HepG2 (cell line): ENCODE results near the gene ANTKMT. TPM values are rescaled to one million over a fixed set of nuclear protein-coding genes. Genes with fewer than 3 reads are reported as not detected.

ENCODE experiments used
- CAMTA2 ChIP-seq: sonication (generic); formaldehyde crosslinking; IDR thresholded peaks from 2 replicates; pipeline ENCODE4 v1.4.0; 2020; ENCODE audit warnings: mild to moderate bottlenecking, missing genetic modification reagents, borderline replicate concordance
- FLYWCH1 ChIP-seq: sonication (generic); formaldehyde crosslinking; IDR thresholded peaks from 2 replicates; pipeline ENCODE4 v1.8.1; 2023; ENCODE audit warnings: mild to moderate bottlenecking, missing genetic modification reagents
- GFI1 ChIP-seq: sonication (generic); formaldehyde crosslinking; IDR thresholded peaks from 2 replicates; pipeline ENCODE4 v1.5.0; 2020; ENCODE audit warnings: missing genetic modification reagents, mild to moderate bottlenecking, borderline replicate concordance
- HMG20A ChIP-seq: IDR thresholded peaks from 2 replicates; pipeline ENCODE4 v1.6.1; 2016; ENCODE audit warnings: borderline replicate concordance
- HMG20B ChIP-seq: conservative IDR thresholded peaks from 2 replicates; pipeline ENCODE4 v1.6.1; 2016; ENCODE audit warnings: missing genetic modification reagents, missing compliant biosample characterization
- ISX ChIP-seq: sonication (generic); formaldehyde crosslinking; conservative IDR thresholded peaks from 2 replicates; pipeline ENCODE4 v1.5.0; 2020; ENCODE audit warnings: missing genetic modification reagents
- KAT7 ChIP-seq: IDR thresholded peaks from 2 replicates; pipeline ENCODE4 v1.6.1; 2018; ENCODE audit warnings: borderline replicate concordance, missing compliant biosample characterization
- NFKBIZ ChIP-seq: IDR thresholded peaks from 2 replicates; pipeline ENCODE4 v1.6.1; 2018; ENCODE audit warnings: missing genetic modification reagents, missing compliant biosample characterization
- RAD21 ChIP-seq: fragments of 450-650 bp; formaldehyde crosslinking; IDR thresholded peaks from 2 replicates; pipeline ENCODE4 v1.5.0; 2020; ENCODE audit warnings: mild to moderate bottlenecking
- TBX2 ChIP-seq: sonication (generic); formaldehyde crosslinking; IDR thresholded peaks from 2 replicates; pipeline ENCODE4 v1.5.0; 2020; ENCODE audit warnings: missing genetic modification reagents, mild to moderate bottlenecking, borderline replicate concordance
- ZC3H4 ChIP-seq: sonication (generic); formaldehyde crosslinking; IDR thresholded peaks from 2 replicates; pipeline ENCODE4 v1.4.0; 2020; ENCODE audit warnings: missing genetic modification reagents, borderline replicate concordance
- ZNF136 ChIP-seq: sonication (generic); formaldehyde crosslinking; IDR thresholded peaks from 2 replicates; pipeline ENCODE4 v1.8.1; 2022; ENCODE audit warnings: low read depth, mild to moderate bottlenecking, moderate library complexity, missing genetic modification reagents
- ZNF18 ChIP-seq: sonication (generic); formaldehyde crosslinking; IDR thresholded peaks from 2 replicates; pipeline ENCODE4 v1.8.0; 2022; ENCODE audit warnings: mild to moderate bottlenecking, missing genetic modification reagents; ENCODE audit not compliant: insufficient replicate concordance
- ZNF234 ChIP-seq: sonication (generic); formaldehyde crosslinking; conservative IDR thresholded peaks from 2 replicates; pipeline ENCODE4 v1.5.1; 2020; ENCODE audit warnings: mild to moderate bottlenecking, missing genetic modification reagents
- ZNF747 ChIP-seq: sonication (generic); formaldehyde crosslinking; IDR thresholded peaks from 2 replicates; pipeline ENCODE4 v1.8.1; 2023; ENCODE audit warnings: missing genetic modification reagents, mild to moderate bottlenecking, borderline replicate concordance
- ZSCAN21 ChIP-seq: sonication (generic); formaldehyde crosslinking; IDR thresholded peaks from 2 replicates; pipeline ENCODE4 v1.8.0; 2022; ENCODE audit warnings: mild to moderate bottlenecking, missing genetic modification reagents, moderate library complexity, borderline replicate concordance
- polyA plus RNA-seq, 8 experiments: library from polyadenylated mRNA; depleted of rRNA in 3 of 8; stranded (reverse) in 7 of 8; unstranded in 1 of 8; fragments of >200 nt; fragmentation: Illumina TruSeq in 4 of 8; extraction: Trizol in 4 of 8; gene quantifications; 2 replicates each; pipeline versions ENCODE4 v1.2.1 to v1.2.3, GENCODE V29; 2011 to 2016; ENCODE audit warnings: low read depth in 4 of 8, missing spikeins in 1 of 8, mixed read lengths in 1 of 8; ENCODE audit not compliant: insufficient read depth in 1 of 8
- total RNA-seq, 5 experiments: library from RNA; depleted of rRNA; stranded (reverse); fragments of >200 nt; fragmentation: Illumina TruSeq; extraction: Trizol; gene quantifications; 2 replicates each; pipeline ENCODE4 v1.2.3, GENCODE V29; 2016; ENCODE audit warnings: low read depth in 1 of 5
- TF ChIP-seq, protein P1 (sequence below): sonication (generic); formaldehyde crosslinking; IDR thresholded peaks from 2 replicates; pipeline ENCODE4 v1.5.0; 2020; ENCODE audit warnings: missing genetic modification reagents, mild to moderate bottlenecking, borderline replicate concordance
- TF ChIP-seq, protein P2 (sequence below): sonication (generic); formaldehyde crosslinking; IDR thresholded peaks from 2 replicates; pipeline ENCODE4 v1.5.0; 2020; ENCODE audit warnings: mild to moderate bottlenecking, missing genetic modification reagents
- TF ChIP-seq, protein P3 (sequence below): sonication (generic); formaldehyde crosslinking; IDR thresholded peaks from 2 replicates; pipeline ENCODE4 v1.4.0; 2020; ENCODE audit warnings: missing genetic modification reagents
- TF ChIP-seq, protein P4 (sequence below): sonication (generic); formaldehyde crosslinking; IDR thresholded peaks from 2 replicates; pipeline ENCODE4 v1.5.0; 2020; ENCODE audit warnings: mild to moderate bottlenecking, missing genetic modification reagents

Gene ANTKMT
- total and polyA plus RNA-seq, 2 of the 13 experiments (the other 11 are each of a cell fraction or from before 2014, with no cell fraction given): 7.5 to 47.8 TPM

DNA sequence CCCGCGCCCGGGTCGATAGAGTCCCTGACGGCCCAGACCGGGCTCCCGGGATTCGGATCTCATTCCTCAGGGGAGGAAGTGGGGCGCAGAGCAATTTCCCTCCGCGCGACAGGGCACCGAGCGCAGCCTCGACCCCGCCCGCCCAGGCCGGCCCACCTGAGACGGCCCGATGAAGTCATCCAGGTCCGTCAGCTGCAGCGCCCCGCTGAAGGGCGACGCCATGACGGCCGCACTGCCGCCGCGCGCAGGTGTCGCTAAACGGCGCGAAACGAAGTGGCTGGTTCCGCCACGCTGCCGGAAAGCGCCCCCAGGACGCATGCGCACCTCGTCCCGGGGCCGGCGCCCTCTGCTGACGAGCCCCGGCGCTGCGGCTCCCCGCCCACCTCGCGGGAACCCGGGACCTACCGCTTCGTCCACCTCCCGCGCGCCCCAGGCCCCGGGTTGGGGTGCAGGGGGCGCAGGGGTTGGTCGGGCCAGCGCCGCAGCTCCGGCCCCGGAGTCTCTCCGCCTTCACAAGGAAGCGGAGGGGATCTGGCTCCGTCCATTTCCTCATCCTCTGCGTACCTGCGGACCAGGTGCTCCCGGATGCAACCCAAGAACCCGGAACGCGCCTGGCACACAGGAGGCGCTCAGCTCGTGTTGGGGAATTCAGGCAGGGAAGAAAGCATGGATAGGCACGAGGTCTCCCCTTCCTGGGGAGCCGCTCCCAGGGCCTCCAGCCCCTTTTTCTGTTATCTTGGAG is 20.0 kb downstream of the ANTKMT start, which contains the start of gene CIAO3 (continued):
- TF ChIP-seq KAT7 (CRISPR knock-in tag) (peak; percentile 90), ZC3H4 (CRISPR knock-in tag) (no peak), ZNF747 (CRISPR knock-in tag) (peak; percentile 78; the same call in 1 of the 2 replicates), ISX (no peak), ZNF18 (CRISPR knock-in tag) (peak; percentile 18), NFKBIZ (CRISPR knock-in tag) (peak; percentile 59; the same call in 1 of the 2 replicates), HMG20A (CRISPR knock-in tag) (no peak), HMG20B (CRISPR knock-in tag) (no peak), ZSCAN21 (peak; percentile 78; the same call in 1 of the 2 replicates), ZNF234 (peak; percentile 47; the same call in 1 of the 2 replicates), FLYWCH1 (CRISPR knock-in tag) (no peak), ZNF136 (CRISPR knock-in tag) (no peak), TBX2 (CRISPR knock-in tag) (peak; percentile 87), RAD21 (CRISPR knock-in tag) (peak; percentile 78), GFI1 (no peak; the same call in 1 of the 2 replicates), CAMTA2 (CRISPR knock-in tag) (no peak)
- TF ChIP-seq, protein P1, sequence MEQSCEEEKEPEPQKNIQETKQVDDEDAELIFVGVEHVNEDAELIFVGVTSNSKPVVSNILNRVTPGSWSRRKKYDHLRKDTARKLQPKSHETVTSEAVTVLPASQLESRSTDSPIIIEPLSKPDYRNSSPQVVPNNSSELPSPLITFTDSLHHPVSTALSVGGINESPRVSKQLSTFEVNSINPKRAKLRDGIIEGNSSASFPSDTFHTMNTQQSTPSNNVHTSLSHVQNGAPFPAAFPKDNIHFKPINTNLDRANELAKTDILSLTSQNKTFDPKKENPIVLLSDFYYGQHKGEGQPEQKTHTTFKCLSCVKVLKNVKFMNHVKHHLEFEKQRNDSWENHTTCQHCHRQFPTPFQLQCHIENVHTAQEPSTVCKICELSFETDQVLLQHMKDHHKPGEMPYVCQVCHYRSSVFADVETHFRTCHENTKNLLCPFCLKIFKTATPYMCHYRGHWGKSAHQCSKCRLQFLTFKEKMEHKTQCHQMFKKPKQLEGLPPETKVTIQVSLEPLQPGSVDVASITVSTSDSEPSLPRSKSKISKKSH (CRISPR knock-in tag): 0 out of 2 replicates have a peak, but pooled peaks have one; percentile 22
- TF ChIP-seq, protein P2, sequence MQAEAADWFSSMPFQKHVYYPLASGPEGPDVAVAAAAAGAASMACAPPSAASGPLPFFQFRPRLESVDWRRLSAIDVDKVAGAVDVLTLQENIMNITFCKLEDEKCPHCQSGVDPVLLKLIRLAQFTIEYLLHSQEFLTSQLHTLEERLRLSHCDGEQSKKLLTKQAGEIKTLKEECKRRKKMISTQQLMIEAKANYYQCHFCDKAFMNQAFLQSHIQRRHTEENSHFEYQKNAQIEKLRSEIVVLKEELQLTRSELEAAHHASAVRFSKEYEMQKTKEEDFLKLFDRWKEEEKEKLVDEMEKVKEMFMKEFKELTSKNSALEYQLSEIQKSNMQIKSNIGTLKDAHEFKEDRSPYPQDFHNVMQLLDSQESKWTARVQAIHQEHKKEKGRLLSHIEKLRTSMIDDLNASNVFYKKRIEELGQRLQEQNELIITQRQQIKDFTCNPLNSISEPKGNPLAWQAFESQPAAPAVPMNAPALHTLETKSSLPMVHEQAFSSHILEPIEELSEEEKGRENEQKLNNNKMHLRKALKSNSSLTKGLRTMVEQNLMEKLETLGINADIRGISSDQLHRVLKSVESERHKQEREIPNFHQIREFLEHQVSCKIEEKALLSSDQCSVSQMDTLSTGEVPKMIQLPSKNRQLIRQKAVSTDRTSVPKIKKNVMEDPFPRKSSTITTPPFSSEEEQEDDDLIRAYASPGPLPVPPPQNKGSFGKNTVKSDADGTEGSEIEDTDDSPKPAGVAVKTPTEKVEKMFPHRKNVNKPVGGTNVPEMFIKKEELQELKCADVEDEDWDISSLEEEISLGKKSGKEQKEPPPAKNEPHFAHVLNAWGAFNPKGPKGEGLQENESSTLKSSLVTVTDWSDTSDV (CRISPR knock-in tag): no peak
- TF ChIP-seq, protein P3, sequence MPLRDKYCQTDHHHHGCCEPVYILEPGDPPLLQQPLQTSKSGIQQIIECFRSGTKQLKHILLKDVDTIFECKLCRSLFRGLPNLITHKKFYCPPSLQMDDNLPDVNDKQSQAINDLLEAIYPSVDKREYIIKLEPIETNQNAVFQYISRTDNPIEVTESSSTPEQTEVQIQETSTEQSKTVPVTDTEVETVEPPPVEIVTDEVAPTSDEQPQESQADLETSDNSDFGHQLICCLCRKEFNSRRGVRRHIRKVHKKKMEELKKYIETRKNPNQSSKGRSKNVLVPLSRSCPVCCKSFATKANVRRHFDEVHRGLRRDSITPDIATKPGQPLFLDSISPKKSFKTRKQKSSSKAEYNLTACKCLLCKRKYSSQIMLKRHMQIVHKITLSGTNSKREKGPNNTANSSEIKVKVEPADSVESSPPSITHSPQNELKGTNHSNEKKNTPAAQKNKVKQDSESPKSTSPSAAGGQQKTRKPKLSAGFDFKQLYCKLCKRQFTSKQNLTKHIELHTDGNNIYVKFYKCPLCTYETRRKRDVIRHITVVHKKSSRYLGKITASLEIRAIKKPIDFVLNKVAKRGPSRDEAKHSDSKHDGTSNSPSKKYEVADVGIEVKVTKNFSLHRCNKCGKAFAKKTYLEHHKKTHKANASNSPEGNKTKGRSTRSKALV (CRISPR knock-in tag): peak; percentile 97
- TF ChIP-seq, protein P4, sequence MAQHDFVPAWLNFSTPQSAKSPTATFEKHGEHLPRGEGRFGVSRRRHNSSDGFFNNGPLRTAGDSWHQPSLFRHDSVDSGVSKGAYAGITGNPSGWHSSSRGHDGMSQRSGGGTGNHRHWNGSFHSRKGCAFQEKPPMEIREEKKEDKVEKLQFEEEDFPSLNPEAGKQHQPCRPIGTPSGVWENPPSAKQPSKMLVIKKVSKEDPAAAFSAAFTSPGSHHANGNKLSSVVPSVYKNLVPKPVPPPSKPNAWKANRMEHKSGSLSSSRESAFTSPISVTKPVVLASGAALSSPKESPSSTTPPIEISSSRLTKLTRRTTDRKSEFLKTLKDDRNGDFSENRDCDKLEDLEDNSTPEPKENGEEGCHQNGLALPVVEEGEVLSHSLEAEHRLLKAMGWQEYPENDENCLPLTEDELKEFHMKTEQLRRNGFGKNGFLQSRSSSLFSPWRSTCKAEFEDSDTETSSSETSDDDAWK (CRISPR knock-in tag): no peak
